Neural cell (in vitro differentiated cells): ENCODE results near the gene PRKAG3. TPM values are rescaled to one million over a fixed set of nuclear protein-coding genes. Genes with fewer than 3 reads are reported as not detected.

Source experiments
- H2AFZ ChIP-seq: fragments of 200-600, 300-800 bp; sonication (generic), shearing (Covaris generic); 2 replicates; pipeline ENCODE4 v1.6.0; 2014; ENCODE audit warnings: low read depth, mild to moderate bottlenecking, antibody characterized with exemption, low read length, moderate library complexity
- H3F3A ChIP-seq: fragments of 200-600 bp; shearing (Covaris generic); 2 replicates; pipeline ENCODE4 v1.6.1; 2016; ENCODE audit warnings: mild to moderate bottlenecking, moderate library complexity, mixed read lengths, antibody characterized with exemption, low read length; ENCODE audit not compliant: insufficient read depth, poor library complexity, severe bottlenecking
- H3K27ac ChIP-seq: fragments of 200-600, 300-800 bp; sonication (generic), shearing (Covaris generic); 2 replicates; pipeline ENCODE4 v1.5.1; 2014; ENCODE audit warnings: mild to moderate bottlenecking, low read length, moderate library complexity
- H3K27me3 ChIP-seq: fragments of 300-800, 200-600 bp; sonication (generic), shearing (Covaris generic); 2 replicates; pipeline ENCODE4 v1.6.0; 2014; ENCODE audit warnings: mild to moderate bottlenecking, low read depth, low read length, moderate library complexity; ENCODE audit not compliant: insufficient read depth
- H3K36me3 ChIP-seq: fragments of 300-800, 200-600 bp; sonication (generic), shearing (Covaris generic); 2 replicates; pipeline ENCODE4 v1.5.1; 2014; ENCODE audit warnings: mild to moderate bottlenecking, antibody characterized with exemption, low read length, moderate library complexity; ENCODE audit not compliant: insufficient read depth
- H3K4me2 ChIP-seq: fragments of 300-800, 200-600 bp; sonication (generic), shearing (Covaris generic); 2 replicates; pipeline ENCODE4 v1.6.0; 2014; ENCODE audit warnings: mild to moderate bottlenecking, low read length
- H3K4me3 ChIP-seq: fragments of 300-800, 200-600 bp; sonication (generic), shearing (Covaris generic); 2 replicates; pipeline ENCODE4 v1.5.1; 2014; ENCODE audit warnings: mild to moderate bottlenecking, low read length, moderate library complexity
- H3K79me2 ChIP-seq: fragments of 200-600 bp; shearing (Covaris generic); replicated peaks from 2 replicates; pipeline ENCODE4 v1.6.0; 2014; ENCODE audit warnings: mild to moderate bottlenecking, low read length, moderate library complexity; ENCODE audit not compliant: insufficient read depth
- H3K9ac ChIP-seq: fragments of 300-800, 200-600 bp; sonication (generic), shearing (Covaris generic); 2 replicates; pipeline ENCODE4 v1.6.1; 2016; ENCODE audit warnings: mild to moderate bottlenecking, low read length, mixed read lengths
- H3K9me2 ChIP-seq: fragments of 200-600 bp; shearing (Covaris generic); 2 replicates; pipeline ENCODE4 v1.6.1; 2016; ENCODE audit warnings: mild to moderate bottlenecking, low read length, mixed read lengths; ENCODE audit not compliant: insufficient read depth
- H3K9me3 ChIP-seq: fragments of 200-600, 300-800 bp; sonication (generic), shearing (Covaris generic); 2 replicates; pipeline ENCODE4 v1.6.1; 2016; ENCODE audit warnings: mild to moderate bottlenecking, mixed run types, low read length, moderate library complexity, mixed read lengths
- H4K20me1 ChIP-seq: fragments of 200-600 bp; shearing (Covaris generic); 2 replicates; pipeline ENCODE4 v1.6.1; 2016; ENCODE audit warnings: mild to moderate bottlenecking, mixed run types; ENCODE audit not compliant: insufficient read depth
- EP300 ChIP-seq: fragments of 450-650 bp; conservative IDR thresholded peaks from 2 replicates; pipeline ENCODE4 v1.6.1; 2014; ENCODE audit warnings: antibody characterized with exemption, mild to moderate bottlenecking, moderate library complexity; ENCODE audit not compliant: poor library complexity, severe bottlenecking
- EZH2 ChIP-seq: fragments of 200-600, 300-800 bp; shearing (Covaris generic), sonication (generic); IDR thresholded peaks from 2 replicates; pipeline ENCODE4 v1.6.1; 2014; ENCODE audit warnings: antibody characterized with exemption, low read length, borderline replicate concordance, mild to moderate bottlenecking; ENCODE audit not compliant: insufficient read depth, poor library complexity, severe bottlenecking
- MXI1 ChIP-seq: fragments of 450-650 bp; conservative IDR thresholded peaks from 2 replicates; pipeline ENCODE4 v1.6.1; 2014; ENCODE audit warnings: antibody characterized with exemption, mild to moderate bottlenecking; ENCODE audit not compliant: poor library complexity, severe bottlenecking
- POLR2AphosphoS5 ChIP-seq: IDR thresholded peaks from 2 replicates; pipeline ENCODE4 v1.6.1; 2012
- RAD21 ChIP-seq: fragments of 450-650 bp; conservative IDR thresholded peaks from 2 replicates; pipeline ENCODE4 v1.6.1; 2014; ENCODE audit warnings: antibody characterized with exemption, mild to moderate bottlenecking, moderate library complexity
- REST ChIP-seq: IDR thresholded peaks from 2 replicates; pipeline ENCODE4 v1.6.1; 2012; ENCODE audit warnings: borderline replicate concordance
- SMC3 ChIP-seq: fragments of 450-650 bp; conservative IDR thresholded peaks from 2 replicates; pipeline ENCODE4 v1.6.1; 2014; ENCODE audit warnings: antibody characterized with exemption, mild to moderate bottlenecking, moderate library complexity; ENCODE audit not compliant: poor library complexity
- TAF1 ChIP-seq: IDR thresholded peaks from 2 replicates; pipeline ENCODE4 v1.6.1; 2012; ENCODE audit warnings: low read depth
- polyA plus RNA-seq: library from polyadenylated mRNA; depleted of rRNA; stranded (reverse); fragments of >200 nt; gene quantifications from 2 replicates; pipeline ENCODE4 v1.2.3, GENCODE V29; 2014
- TF ChIP-seq, protein P1 (sequence below): fragments of 450-650 bp; IDR thresholded peaks from 2 replicates; pipeline ENCODE4 v1.5.1; 2014; ENCODE audit warnings: antibody characterized with exemption, mild to moderate bottlenecking, moderate library complexity; ENCODE audit not compliant: poor library complexity, severe bottlenecking

Gene PRKAG3
- polyA plus RNA-seq, 1 donor from 2014 or later: not detected

DNA sequence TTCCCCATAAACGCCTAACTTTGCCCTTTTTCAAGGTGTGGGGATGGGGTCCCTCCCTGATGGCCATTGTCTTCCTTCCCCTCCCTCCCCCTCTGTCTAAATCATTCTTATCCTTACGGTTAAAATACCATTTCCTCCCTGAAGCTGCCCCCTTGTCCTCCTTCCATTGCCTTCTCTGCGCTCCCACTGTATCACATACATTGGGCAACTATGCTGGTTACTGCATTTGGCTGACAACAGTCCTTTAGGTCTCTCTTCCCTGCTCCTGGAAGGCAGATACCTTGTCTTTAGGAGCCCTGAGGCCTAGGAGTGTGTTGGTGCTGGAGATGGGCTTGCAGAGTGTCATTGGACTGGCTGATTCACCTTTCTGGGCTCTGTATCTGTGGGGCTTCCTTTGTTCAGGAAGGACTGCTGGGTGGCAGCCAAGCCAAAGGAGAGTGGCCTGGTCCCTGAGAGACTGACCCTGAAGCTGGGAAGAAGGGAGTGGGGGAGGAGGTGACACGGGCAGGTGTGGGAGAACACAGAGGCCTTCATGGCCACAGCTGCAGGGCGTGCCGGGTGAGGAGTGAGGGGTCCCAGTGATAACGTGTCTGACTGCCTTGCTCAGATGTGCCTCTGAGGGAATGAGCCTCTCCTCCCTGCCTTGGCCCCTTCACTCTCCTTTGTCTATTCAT is 30.2 kb upstream of the PRKAG3 start:
- H3K4me2 ChIP-seq: no peak overlapping the region
- peaks cover 76% of the 10 kb centered on the region for H3K27me3 ChIP-seq
- no peak overlapping the region for H3K9ac ChIP-seq

DNA sequence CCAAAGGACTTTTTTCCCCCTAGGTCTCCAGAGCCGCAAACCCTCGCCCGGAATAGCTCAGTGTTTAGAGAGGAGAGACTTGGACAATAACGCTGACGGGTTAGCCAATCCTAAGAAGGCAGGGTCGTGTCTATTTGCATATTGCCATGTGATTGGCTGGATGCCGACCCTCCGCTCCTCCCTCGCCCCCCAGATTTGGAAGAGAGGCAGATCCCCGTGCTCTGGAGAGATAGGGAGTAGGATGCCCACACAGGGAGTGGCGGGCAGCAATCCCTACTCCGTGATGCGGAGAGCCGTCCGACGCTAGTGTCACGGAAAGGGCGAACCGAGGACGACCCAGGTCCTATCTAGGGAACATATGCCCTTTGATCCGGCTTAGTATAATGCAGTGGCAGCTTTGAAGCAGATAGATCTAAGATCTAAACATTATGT is 29.4 kb upstream of the PRKAG3 start:
- Histone ChIP-seq H3K36me3 (no peaks in the 10 kb centered on the region), H4K20me1 (no peaks in the 10 kb centered on the region), H3K9ac (no peak overlapping the region), H3K9me3 (no peaks in the 10 kb centered on the region), H3K27me3 (peaks cover 76% of the 10 kb centered on the region), H3K79me2 (no peaks in the 10 kb centered on the region), H2AFZ (no peak overlapping the region), H3K9me2 (no peaks in the 10 kb centered on the region), H3F3A (no peaks in the 10 kb centered on the region), H3K4me2 (no peak overlapping the region), H3K4me3 (peak overlapping the region; percentile 56), H3K27ac (no peak overlapping the region)
- TF ChIP-seq SMC3: no peak
- TF ChIP-seq RAD21: no peak
- TF ChIP-seq, protein P1, sequence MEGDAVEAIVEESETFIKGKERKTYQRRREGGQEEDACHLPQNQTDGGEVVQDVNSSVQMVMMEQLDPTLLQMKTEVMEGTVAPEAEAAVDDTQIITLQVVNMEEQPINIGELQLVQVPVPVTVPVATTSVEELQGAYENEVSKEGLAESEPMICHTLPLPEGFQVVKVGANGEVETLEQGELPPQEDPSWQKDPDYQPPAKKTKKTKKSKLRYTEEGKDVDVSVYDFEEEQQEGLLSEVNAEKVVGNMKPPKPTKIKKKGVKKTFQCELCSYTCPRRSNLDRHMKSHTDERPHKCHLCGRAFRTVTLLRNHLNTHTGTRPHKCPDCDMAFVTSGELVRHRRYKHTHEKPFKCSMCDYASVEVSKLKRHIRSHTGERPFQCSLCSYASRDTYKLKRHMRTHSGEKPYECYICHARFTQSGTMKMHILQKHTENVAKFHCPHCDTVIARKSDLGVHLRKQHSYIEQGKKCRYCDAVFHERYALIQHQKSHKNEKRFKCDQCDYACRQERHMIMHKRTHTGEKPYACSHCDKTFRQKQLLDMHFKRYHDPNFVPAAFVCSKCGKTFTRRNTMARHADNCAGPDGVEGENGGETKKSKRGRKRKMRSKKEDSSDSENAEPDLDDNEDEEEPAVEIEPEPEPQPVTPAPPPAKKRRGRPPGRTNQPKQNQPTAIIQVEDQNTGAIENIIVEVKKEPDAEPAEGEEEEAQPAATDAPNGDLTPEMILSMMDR: no peak
- TF ChIP-seq POLR2AphosphoS5: no peak
- TF ChIP-seq REST: no peak

More for the DNA sequence above, 30.2 kb upstream of the PRKAG3 start:
- Histone ChIP-seq H3F3A (no peaks in the 10 kb centered on the region), H2AFZ (no peak overlapping the region), H3K4me3 (no peak overlapping the region), H3K9me3 (no peaks in the 10 kb centered on the region), H3K27ac (no peak overlapping the region), H3K36me3 (no peaks in the 10 kb centered on the region), H3K9me2 (no peaks in the 10 kb centered on the region), H4K20me1 (no peaks in the 10 kb centered on the region), H3K79me2 (no peaks in the 10 kb centered on the region)
- TF ChIP-seq MXI1 (no peak), RAD21 (no peak), REST (no peak), EP300 (no peak), TAF1 (no peak), EZH2 (no peak), SMC3 (no peak), POLR2AphosphoS5 (no peak)
- TF ChIP-seq, protein P1: no peak
